C4-2B (cell line): ENCODE measurements around the gene CORO1C.

Experiments
- ZFX ChIP-seq: fragments of 450-650 bp; IDR thresholded peaks from 2 replicates; pipeline ENCODE4 v1.6.1; 2017
- TF ChIP-seq, protein P1 (sequence below): fragments of 450-650 bp; conservative IDR thresholded peaks from 2 replicates; pipeline ENCODE4 v1.5.1; 2017; ENCODE audit warnings: mild to moderate bottlenecking

- TF ChIP-seq, protein P1, sequence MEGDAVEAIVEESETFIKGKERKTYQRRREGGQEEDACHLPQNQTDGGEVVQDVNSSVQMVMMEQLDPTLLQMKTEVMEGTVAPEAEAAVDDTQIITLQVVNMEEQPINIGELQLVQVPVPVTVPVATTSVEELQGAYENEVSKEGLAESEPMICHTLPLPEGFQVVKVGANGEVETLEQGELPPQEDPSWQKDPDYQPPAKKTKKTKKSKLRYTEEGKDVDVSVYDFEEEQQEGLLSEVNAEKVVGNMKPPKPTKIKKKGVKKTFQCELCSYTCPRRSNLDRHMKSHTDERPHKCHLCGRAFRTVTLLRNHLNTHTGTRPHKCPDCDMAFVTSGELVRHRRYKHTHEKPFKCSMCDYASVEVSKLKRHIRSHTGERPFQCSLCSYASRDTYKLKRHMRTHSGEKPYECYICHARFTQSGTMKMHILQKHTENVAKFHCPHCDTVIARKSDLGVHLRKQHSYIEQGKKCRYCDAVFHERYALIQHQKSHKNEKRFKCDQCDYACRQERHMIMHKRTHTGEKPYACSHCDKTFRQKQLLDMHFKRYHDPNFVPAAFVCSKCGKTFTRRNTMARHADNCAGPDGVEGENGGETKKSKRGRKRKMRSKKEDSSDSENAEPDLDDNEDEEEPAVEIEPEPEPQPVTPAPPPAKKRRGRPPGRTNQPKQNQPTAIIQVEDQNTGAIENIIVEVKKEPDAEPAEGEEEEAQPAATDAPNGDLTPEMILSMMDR = no peak
- TF ChIP-seq ZFX = no peak
These were observed 104.0 kb downstream of the CORO1C start for GRCh38 chr12:108627134-108627920.
